ENCODE measurements around the gene ADAM15. TPM values are rescaled to one million over a fixed set of nuclear protein-coding genes. Genes with fewer than 3 reads are reported as not detected.
A peak's percentile ranks its signal among the peaks of the same experiment; 100 is the strongest.

Gene ADAM15
- total RNA-seq, 4 donors from 2014 or later: 304 to 327 (median 321) TPM

DNA sequence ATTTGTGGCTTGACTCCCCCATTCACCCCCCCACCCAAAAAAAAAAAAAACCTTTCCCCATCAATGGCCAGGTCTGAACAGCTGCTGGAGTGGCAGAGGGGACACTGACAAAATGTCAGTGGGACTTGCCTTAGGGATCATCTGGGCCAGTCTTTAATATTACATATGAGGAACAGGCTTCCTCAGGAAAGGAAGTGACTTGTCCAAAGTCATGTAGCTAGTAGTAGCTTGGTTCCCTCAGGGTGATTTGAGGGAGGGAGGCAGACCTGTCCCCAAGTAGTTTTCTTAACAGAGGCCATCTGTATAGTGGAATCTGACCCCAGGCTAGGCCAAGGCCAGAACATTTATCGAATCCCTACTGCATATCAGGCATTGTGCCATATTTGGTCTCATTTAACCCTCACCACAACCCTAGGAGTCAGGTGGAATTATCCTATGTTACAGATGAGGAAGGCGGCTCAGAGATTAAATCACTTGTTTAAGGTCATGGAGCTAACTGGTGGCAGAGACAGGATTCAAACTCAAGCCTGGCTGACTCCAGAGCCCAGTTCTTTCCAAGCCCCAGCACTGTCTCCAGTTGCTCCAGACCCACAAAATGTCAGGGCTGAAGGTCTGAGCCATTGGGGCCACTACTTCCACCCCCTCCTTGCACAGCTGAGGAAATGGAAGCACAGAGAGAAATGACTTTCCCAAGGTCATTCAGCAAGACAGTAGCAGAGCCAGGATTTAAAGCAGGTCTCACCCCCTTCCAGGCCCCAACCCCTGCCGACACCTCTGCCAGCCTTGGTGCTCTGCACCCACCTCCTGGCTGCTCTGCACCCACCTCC, 38.1 kb upstream of the ADAM15 start:
- WGBS: 44% methylated on average over 2 of the region's 3 CpGs
- TF ChIP-seq POLR2A (IDR thresholded peaks at IDR 0.05) (no peak), POLR2AphosphoS5 (IDR thresholded peaks at IDR 0.05) (no peak), EP300 (IDR thresholded peaks at IDR 0.05) (no peak)
- TF ChIP-seq, protein P1, sequence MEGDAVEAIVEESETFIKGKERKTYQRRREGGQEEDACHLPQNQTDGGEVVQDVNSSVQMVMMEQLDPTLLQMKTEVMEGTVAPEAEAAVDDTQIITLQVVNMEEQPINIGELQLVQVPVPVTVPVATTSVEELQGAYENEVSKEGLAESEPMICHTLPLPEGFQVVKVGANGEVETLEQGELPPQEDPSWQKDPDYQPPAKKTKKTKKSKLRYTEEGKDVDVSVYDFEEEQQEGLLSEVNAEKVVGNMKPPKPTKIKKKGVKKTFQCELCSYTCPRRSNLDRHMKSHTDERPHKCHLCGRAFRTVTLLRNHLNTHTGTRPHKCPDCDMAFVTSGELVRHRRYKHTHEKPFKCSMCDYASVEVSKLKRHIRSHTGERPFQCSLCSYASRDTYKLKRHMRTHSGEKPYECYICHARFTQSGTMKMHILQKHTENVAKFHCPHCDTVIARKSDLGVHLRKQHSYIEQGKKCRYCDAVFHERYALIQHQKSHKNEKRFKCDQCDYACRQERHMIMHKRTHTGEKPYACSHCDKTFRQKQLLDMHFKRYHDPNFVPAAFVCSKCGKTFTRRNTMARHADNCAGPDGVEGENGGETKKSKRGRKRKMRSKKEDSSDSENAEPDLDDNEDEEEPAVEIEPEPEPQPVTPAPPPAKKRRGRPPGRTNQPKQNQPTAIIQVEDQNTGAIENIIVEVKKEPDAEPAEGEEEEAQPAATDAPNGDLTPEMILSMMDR (IDR thresholded peaks at IDR 0.05): no peak
- peaks cover 25% of the 10 kb centered on the region for H3K36me3 ChIP-seq
- peak overlapping the region; percentile 96 for H3K27ac ChIP-seq
- H3K4me1 ChIP-seq: peaks cover 89% of the 10 kb centered on the region
- no peak for DNase-seq (ENCODE audit: low spot score in 2 of 2)
- no peaks in the 10 kb centered on the region for H3K9me3 ChIP-seq
- H3K4me3 ChIP-seq: peak overlapping the region; percentile 97
- no peaks in the 10 kb centered on the region for H3K27me3 ChIP-seq

DNA sequence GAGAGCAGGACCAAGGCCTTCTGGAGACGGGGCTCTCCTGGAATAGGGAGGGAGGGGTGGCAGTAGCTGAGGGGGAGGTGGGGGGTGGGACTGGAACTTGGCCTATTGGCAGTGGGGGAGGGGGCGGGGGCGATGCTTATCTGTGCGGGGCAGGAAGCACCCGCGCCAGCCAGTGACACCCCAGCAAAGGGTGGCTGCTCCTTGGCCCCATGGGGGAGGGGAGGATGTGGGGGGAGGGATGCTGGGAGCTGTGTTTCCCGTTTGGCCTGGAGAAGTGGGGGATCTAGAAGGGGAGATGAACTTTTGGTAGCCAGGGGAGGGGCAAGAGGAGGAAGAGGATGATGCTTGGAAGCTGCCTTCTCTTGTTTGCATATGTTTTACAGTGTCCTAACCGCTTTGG, 37.5 kb upstream of the ADAM15 start:
- WGBS: 36% methylated on average over 3 of the region's 8 CpGs
- peaks cover 25% of the 10 kb centered on the region for H3K36me3 ChIP-seq
- H3K4me3 ChIP-seq: peak overlapping the region; percentile 97
- TF ChIP-seq POLR2A (IDR thresholded peaks at IDR 0.05): no peak
- TF ChIP-seq POLR2AphosphoS5 (IDR thresholded peaks at IDR 0.05): no peak
- TF ChIP-seq EP300 (IDR thresholded peaks at IDR 0.05): no peak
- TF ChIP-seq, protein P1 (IDR thresholded peaks at IDR 0.05): no peak
- H3K9me3 ChIP-seq: no peaks in the 10 kb centered on the region
- peak overlapping the region; percentile 96 for H3K27ac ChIP-seq
- no peak for DNase-seq (ENCODE audit: low spot score in 2 of 2)
- H3K4me1 ChIP-seq: peaks cover 89% of the 10 kb centered on the region
- H3K27me3 ChIP-seq: no peaks in the 10 kb centered on the region

DNA sequence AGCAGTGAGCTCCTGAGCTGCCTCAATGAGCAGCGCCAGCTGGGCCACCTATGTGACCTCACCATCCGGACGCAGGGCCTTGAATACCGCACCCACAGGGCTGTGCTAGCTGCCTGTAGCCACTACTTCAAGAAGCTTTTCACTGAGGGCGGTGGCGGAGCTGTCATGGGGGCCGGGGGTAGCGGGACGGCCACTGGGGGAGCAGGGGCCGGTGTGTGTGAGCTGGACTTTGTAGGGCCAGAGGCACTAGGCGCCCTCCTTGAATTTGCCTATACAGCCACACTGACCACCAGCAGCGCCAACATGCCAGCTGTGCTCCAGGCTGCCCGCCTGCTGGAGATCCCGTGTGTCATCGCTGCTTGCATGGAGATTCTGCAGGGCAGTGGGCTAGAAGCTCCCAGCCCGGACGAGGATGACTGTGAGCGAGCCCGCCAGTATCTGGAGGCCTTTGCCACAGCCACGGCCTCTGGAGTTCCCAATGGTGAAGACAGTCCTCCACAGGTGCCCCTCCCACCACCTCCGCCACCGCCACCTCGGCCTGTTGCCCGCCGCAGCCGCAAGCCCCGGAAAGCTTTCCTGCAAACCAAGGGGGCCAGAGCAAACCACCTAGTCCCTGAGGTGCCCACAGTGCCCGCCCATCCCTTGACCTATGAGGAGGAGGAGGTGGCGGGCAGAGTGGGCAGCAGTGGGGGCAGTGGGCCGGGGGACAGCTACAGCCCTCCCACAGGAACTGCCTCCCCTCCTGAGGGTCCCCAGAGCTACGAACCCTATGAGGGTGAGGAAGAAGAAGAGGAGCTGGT, 36.2 kb upstream of the ADAM15 start:
- TF ChIP-seq POLR2A (IDR thresholded peaks at IDR 0.05) (no peak), EP300 (IDR thresholded peaks at IDR 0.05) (no peak), POLR2AphosphoS5 (IDR thresholded peaks at IDR 0.05) (no peak)
- TF ChIP-seq, protein P1 (IDR thresholded peaks at IDR 0.05): no peak
- Histone ChIP-seq H3K4me3 (no peak overlapping the region), H3K4me1 (peaks cover 97% of the 10 kb centered on the region), H3K27ac (peak overlapping the region; percentile 96), H3K36me3 (peaks cover 25% of the 10 kb centered on the region), H3K27me3 (no peaks in the 10 kb centered on the region), H3K9me3 (no peaks in the 10 kb centered on the region)
- WGBS: 84% methylated on average over 12 of the region's 31 CpGs
- no peak for DNase-seq (ENCODE audit: low spot score in 2 of 2)

DNA sequence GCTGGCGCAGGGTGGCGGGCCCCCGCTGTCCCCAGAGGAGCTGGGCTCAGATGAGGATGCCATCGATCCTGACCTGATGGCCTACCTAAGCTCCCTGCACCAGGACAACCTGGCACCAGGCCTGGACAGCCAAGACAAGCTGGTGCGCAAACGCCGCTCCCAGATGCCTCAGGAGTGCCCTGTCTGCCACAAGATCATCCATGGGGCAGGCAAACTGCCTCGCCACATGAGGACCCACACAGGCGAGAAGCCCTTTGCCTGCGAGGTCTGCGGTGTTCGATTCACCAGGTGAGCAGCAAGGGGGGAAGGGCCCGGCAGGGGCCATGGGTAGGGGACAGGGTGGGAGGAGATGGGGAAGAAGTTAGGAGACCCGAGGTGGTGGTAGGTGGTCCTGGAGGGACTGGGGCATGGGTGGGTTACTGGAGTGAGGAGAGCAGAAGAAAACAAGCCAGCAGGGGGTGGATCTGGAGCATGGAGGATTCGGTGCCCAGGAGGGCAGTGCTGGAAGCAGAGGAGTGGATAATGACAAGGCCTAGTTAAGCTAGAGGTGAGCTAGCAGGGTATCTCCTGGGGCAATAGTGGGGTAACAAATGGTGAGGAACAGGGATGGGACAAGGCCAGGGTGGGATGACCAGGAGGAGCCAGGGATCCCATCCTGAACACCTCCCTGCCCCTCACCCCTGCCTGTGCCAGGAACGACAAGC, 35.4 kb upstream of the ADAM15 start:
- H3K4me1 ChIP-seq: peaks cover 97% of the 10 kb centered on the region
- peak overlapping the region; percentile 94 for H3K27ac ChIP-seq
- TF ChIP-seq, protein P1 (IDR thresholded peaks at IDR 0.05): no peak
- no peak for TF ChIP-seq EP300 (IDR thresholded peaks at IDR 0.05)
- no peak for TF ChIP-seq POLR2A (IDR thresholded peaks at IDR 0.05)
- no peak for TF ChIP-seq POLR2AphosphoS5 (IDR thresholded peaks at IDR 0.05)

More for the DNA sequence above, 35.4 kb upstream of the ADAM15 start:
- DNase-seq (ENCODE audit: low spot score in 2 of 2): no peak
- Histone ChIP-seq H3K27me3 (no peaks in the 10 kb centered on the region), H3K4me3 (no peak overlapping the region), H3K9me3 (no peaks in the 10 kb centered on the region), H3K36me3 (peaks cover 25% of the 10 kb centered on the region)
- WGBS: 56% methylated on average over 9 of the region's 16 CpGs

Measured in suprapubic skin (tissue), 4 donors.